ENCODE measurements around the gene PLD1. TPM values are rescaled to one million over a fixed set of nuclear protein-coding genes. Genes with fewer than 3 reads are reported as not detected.

The PLD1 gene
- total and polyA plus RNA-seq, 4 donors, result 3.1 to 31.1 (median 12.2) TPM

DNA sequence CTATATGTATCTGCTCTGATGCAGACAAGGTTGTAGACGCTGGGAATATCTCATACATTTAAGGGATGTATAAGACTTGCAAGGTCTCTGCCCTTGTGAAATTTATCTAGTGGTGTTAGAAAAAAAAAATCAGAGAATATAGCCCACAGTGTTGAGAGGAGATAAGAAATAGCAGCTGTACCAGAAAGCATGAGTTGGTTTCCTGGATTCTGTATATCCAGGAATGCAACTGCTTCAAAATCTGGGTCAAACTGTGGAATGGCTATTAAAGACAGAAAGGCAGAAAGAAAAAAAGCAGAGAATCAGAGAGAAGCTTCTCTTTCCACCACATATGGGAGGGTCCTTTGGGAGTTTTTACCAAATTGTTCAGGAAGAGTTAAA is 31.3 kb upstream of the PLD1 start:
- Histone ChIP-seq H3K4me1 (ENCODE audit: control insufficient read depth in 5 of 5, insufficient read depth in 5 of 5, low read length in 5 of 5) (peaks cover 0 to 14% (median 4%) of the 10 kb centered on the region in 5 donors), H3K4me3 (no peak overlapping the region), H3K27me3 (ENCODE audit: control insufficient read depth in 3 of 3, insufficient read depth in 3 of 3, low read length in 2 of 3) (no peaks in the 10 kb centered on the region), H3K27ac (ENCODE audit: low read depth in 1 of 2, low read length in 1 of 2) (no peak overlapping the region), H3K9ac (ENCODE audit: insufficient read depth in 1 of 2, low read length in 2 of 2) (no peak overlapping the region), H3K9me3 (ENCODE audit: control insufficient read depth in 4 of 4, insufficient read depth in 3 of 4, low read length in 3 of 4) (no peaks in the 10 kb centered on the region), H3K36me3 (ENCODE audit: control insufficient read depth in 4 of 4, insufficient read depth in 4 of 4, low read length in 4 of 4) (no peaks in the 10 kb centered on the region)
- ATAC-seq (ENCODE audit: insufficient read depth, low FRiP score) (no peak), DNase-seq (peak in 2 of 3 donors; percentile 46 to 53)
- TF ChIP-seq, protein P1, sequence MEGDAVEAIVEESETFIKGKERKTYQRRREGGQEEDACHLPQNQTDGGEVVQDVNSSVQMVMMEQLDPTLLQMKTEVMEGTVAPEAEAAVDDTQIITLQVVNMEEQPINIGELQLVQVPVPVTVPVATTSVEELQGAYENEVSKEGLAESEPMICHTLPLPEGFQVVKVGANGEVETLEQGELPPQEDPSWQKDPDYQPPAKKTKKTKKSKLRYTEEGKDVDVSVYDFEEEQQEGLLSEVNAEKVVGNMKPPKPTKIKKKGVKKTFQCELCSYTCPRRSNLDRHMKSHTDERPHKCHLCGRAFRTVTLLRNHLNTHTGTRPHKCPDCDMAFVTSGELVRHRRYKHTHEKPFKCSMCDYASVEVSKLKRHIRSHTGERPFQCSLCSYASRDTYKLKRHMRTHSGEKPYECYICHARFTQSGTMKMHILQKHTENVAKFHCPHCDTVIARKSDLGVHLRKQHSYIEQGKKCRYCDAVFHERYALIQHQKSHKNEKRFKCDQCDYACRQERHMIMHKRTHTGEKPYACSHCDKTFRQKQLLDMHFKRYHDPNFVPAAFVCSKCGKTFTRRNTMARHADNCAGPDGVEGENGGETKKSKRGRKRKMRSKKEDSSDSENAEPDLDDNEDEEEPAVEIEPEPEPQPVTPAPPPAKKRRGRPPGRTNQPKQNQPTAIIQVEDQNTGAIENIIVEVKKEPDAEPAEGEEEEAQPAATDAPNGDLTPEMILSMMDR (IDR thresholded peaks at IDR 0.05; ENCODE audit: control extremely low read depth, extremely low read depth), result no peak
- WGBS, 2 donors, result 63 to 69% methylated on average over 1 of the region's 1 CpG

DNA sequence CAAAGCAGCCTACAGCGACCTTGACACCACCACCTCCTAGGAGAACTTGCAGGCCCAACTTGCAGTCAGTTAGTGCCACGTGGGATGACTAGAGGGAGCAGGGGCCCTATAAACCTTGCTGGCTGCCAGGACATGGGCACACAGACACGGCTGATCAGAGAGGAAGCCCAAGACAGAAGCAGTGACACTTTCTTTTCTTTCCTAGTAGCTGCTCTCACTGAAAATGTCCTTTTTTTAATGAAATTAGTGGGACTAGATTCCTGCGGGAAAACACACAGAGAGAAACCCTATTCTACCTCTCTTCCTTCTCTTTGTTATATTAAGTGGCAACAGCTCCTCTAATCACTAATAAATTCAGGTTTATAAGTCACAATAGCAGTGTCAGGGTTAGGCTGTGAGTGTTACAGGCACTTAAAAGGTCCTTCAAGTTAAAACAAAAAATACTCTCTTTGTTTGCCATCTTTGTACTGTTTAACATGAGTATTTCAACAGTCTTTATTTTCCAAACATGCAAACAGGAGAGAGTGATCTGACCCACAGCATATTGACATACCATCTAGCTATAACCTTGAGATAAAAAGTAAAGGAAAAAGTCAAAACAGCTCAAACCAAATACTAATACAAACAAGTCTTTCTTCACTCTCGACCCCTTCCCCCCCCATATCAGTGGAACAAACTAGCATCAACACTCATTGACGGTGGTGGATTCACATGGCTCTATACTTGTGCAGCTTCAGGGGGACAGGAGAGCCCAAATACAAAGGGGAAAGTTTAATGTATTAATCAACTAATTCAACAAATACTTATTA is 30.7 kb upstream of the PLD1 start:
- no peak overlapping the region for H3K27ac ChIP-seq (ENCODE audit: low read depth in 1 of 2, low read length in 1 of 2)
- H3K4me3 ChIP-seq, result no peak overlapping the region
- no peak for ATAC-seq (ENCODE audit: insufficient read depth, low FRiP score)
- peak overlapping the region in 1 of 2 donors; percentile 34 for H3K9ac ChIP-seq (ENCODE audit: insufficient read depth in 1 of 2, low read length in 2 of 2)
- H3K9me3 ChIP-seq (ENCODE audit: control insufficient read depth in 4 of 4, insufficient read depth in 3 of 4, low read length in 3 of 4), result no peaks in the 10 kb centered on the region
- TF ChIP-seq, protein P1 (IDR thresholded peaks at IDR 0.05; ENCODE audit: control extremely low read depth, extremely low read depth), result no peak
- DNase-seq, result no peak
- H3K27me3 ChIP-seq (ENCODE audit: control insufficient read depth in 3 of 3, insufficient read depth in 3 of 3, low read length in 2 of 3), result no peaks in the 10 kb centered on the region
- WGBS, 2 donors, result 57 to 66% methylated on average over 6 of the region's 6 CpGs
- no peaks in the 10 kb centered on the region for H3K36me3 ChIP-seq (ENCODE audit: control insufficient read depth in 4 of 4, insufficient read depth in 4 of 4, low read length in 4 of 4)
- peaks cover 0 to 16% (median 4%) of the 10 kb centered on the region in 5 donors for H3K4me1 ChIP-seq (ENCODE audit: control insufficient read depth in 5 of 5, insufficient read depth in 5 of 5, low read length in 5 of 5)

DNA sequence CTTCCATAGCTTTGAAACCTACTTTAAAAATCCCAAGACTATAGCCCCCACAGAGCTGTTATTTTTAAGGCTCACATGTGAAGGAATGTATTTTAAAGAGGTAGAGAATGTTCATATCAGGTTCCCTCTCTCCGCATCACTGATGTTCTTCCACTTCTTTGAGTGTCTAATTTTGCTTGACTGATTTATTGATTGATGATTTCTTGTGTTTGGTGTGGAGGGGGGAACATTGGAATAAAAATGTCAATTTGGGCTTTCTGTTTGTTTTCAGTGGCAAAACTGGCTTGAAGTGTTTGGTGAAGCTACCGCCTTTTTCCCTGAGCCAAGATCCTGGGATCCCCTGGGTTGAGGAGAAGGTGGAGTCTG is 30.1 kb upstream of the PLD1 start:
- H3K27me3 ChIP-seq (ENCODE audit: control insufficient read depth in 3 of 3, insufficient read depth in 3 of 3, low read length in 2 of 3), result no peaks in the 10 kb centered on the region
- no peak overlapping the region for H3K4me3 ChIP-seq
- no peaks in the 10 kb centered on the region for H3K9me3 ChIP-seq (ENCODE audit: control insufficient read depth in 4 of 4, insufficient read depth in 3 of 4, low read length in 3 of 4)
- H3K27ac ChIP-seq (ENCODE audit: low read depth in 1 of 2, low read length in 1 of 2), result no peak overlapping the region
- 91 to 97% methylated on average over 2 of the region's 2 CpGs for WGBS, 2 donors
- no peak for DNase-seq
- H3K9ac ChIP-seq (ENCODE audit: insufficient read depth in 1 of 2, low read length in 2 of 2), result no peak overlapping the region
- TF ChIP-seq, protein P1 (IDR thresholded peaks at IDR 0.05; ENCODE audit: control extremely low read depth, extremely low read depth), result no peak
- H3K4me1 ChIP-seq (ENCODE audit: control insufficient read depth in 5 of 5, insufficient read depth in 5 of 5, low read length in 5 of 5), result peaks cover 0 to 16% (median 4%) of the 10 kb centered on the region in 5 donors
- ATAC-seq (ENCODE audit: insufficient read depth, low FRiP score), result no peak
- H3K36me3 ChIP-seq (ENCODE audit: control insufficient read depth in 4 of 4, insufficient read depth in 4 of 4, low read length in 4 of 4), result no peaks in the 10 kb centered on the region
